ENCODE measurements around the gene ZNF320. TPM values are rescaled to one million over a fixed set of nuclear protein-coding genes. Genes with fewer than 3 reads are reported as not detected.

Gene ZNF320
- total and polyA plus RNA-seq, 10 of the 15 experiments (the other 5 are each of a cell fraction or from before 2014, with no cell fraction given): 0.48 to 9.3 (median 1.3) TPM

GRCh38 chr19:52942386-52943133, 45.1 kb upstream of the ZNF320 start (continued):
- no peak for TF ChIP-seq EZH2 (IDR thresholded peaks at IDR 0.05; ENCODE audit: borderline replicate concordance, control insufficient read depth, low read depth, low read length)
- TF ChIP-seq SREBF2 (IDR thresholded peaks at IDR 0.05; ENCODE audit: low read length): no peak
- TF ChIP-seq, protein P1, sequence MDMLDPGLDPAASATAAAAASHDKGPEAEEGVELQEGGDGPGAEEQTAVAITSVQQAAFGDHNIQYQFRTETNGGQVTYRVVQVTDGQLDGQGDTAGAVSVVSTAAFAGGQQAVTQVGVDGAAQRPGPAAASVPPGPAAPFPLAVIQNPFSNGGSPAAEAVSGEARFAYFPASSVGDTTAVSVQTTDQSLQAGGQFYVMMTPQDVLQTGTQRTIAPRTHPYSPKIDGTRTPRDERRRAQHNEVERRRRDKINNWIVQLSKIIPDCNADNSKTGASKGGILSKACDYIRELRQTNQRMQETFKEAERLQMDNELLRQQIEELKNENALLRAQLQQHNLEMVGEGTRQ (IDR thresholded peaks at IDR 0.05; ENCODE audit: borderline replicate concordance, low read depth, low read length): no peak
- TF ChIP-seq NR2C1 (IDR thresholded peaks at IDR 0.05): no peak
- TF ChIP-seq STAT1 (conservative IDR thresholded peaks at IDR 0.05): no peak
- TF ChIP-seq SP1 (IDR thresholded peaks at IDR 0.05; ENCODE audit: low read depth, low read length): peak; percentile 13
- no peak for TF ChIP-seq NFXL1 (IDR thresholded peaks at IDR 0.05; ENCODE audit: borderline replicate concordance)
- TF ChIP-seq MLLT1 (IDR thresholded peaks at IDR 0.05): no peak
- TF ChIP-seq CBFB (IDR thresholded peaks at IDR 0.05; ENCODE audit: low read depth): peak; percentile 67; the same call in 1 of the 2 replicates
- no peak for TF ChIP-seq BRCA1 (IDR thresholded peaks at IDR 0.05; ENCODE audit: low read depth, low read length)
- no peak for TF ChIP-seq BMI1 (IDR thresholded peaks at IDR 0.05; ENCODE audit: borderline replicate concordance)
- TF ChIP-seq TAF1 (IDR thresholded peaks at IDR 0.05; ENCODE audit: borderline replicate concordance, low read depth, low read length): peak; percentile 55; the same call in 1 of the 2 replicates
- TF ChIP-seq POLR2AphosphoS5 (IDR thresholded peaks at IDR 0.05; ENCODE audit: low read length): peak; percentile 87
- no peak for TF ChIP-seq SRF (IDR thresholded peaks at IDR 0.05; ENCODE audit: low read depth in 2 of 2, low read length in 2 of 2)

Data from GM12878 (cell line).